Neural progenitor cell (in vitro differentiated cells): ENCODE measurements around the gene RAE1.

ENCODE experiments used
- CTCF ChIP-seq: fragments of 200-600 bp; sonication (generic); IDR thresholded peaks from 2 replicates; pipeline ENCODE4 v1.5.1; 2017; ENCODE audit warnings: antibody characterized with exemption, mild to moderate bottlenecking
- EZH2 ChIP-seq: fragments of 200-600 bp; sonication (generic); IDR thresholded peaks from 2 replicates; pipeline ENCODE4 v1.6.1; 2017; ENCODE audit warnings: antibody characterized with exemption, mild to moderate bottlenecking, moderate library complexity

GRCh38 chr20:57400821-57401564 is 49.9 kb downstream of the RAE1 start:
- no peak for TF ChIP-seq CTCF
- TF ChIP-seq EZH2 = no peak
